GM19043 (cell line): Measurements from ENCODE around the gene TAF8.

Experiments
- ATAC-seq: cut with Tn5 transposase; IDR thresholded peaks from one replicate; pipeline ENCODE4 v1.9.1; 2021; ENCODE audit warnings: low read depth; ENCODE audit not compliant: unreplicated experiment

The TAF8 gene

DNA sequence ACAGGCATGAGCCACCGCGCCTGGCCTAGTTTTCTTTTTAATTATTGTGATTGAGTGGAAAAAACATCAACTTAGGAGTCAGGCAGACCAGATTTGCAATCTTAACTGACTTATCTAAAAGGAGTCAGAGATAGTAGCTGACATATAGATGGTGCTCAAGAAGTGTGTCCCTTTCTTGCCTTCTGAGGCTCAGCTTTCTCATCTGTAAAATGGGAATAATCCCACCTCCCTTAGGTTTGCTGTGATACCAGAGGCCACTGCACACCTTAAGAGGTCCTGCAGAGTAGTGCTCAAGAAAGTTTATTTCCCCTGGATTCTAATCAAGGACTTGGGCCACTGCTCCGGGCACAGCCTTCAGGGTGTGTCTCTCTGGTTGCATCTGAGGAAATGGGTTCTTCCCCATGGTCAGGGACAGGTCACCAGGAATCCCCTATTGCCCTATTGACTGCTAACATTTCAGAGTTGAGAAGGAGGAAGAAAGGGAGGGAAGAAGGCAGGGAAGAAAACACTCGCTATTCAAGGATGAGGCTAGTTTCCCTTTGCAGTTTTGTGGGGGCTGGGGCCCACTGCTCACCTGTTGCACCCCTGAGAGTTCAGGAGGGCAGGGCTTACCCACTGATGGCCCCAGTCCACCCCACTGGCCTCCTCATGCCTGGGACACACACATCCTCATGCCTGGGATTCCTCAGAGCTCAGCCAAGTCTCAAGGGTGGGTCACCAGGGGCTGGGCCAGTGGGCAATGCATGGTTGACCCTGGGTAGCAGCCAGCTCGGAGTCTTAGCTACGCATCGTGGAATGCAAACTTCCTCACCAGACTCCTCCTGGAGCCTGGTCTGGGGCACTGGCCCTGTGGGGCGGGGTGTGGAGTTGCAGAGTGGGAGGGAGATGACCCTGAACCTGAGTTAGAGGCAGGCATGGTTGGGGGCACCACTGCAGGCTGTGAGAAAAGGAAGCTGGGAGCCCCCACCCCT, 70.9 kb downstream of the TAF8 start:
- ATAC-seq: no peak

DNA sequence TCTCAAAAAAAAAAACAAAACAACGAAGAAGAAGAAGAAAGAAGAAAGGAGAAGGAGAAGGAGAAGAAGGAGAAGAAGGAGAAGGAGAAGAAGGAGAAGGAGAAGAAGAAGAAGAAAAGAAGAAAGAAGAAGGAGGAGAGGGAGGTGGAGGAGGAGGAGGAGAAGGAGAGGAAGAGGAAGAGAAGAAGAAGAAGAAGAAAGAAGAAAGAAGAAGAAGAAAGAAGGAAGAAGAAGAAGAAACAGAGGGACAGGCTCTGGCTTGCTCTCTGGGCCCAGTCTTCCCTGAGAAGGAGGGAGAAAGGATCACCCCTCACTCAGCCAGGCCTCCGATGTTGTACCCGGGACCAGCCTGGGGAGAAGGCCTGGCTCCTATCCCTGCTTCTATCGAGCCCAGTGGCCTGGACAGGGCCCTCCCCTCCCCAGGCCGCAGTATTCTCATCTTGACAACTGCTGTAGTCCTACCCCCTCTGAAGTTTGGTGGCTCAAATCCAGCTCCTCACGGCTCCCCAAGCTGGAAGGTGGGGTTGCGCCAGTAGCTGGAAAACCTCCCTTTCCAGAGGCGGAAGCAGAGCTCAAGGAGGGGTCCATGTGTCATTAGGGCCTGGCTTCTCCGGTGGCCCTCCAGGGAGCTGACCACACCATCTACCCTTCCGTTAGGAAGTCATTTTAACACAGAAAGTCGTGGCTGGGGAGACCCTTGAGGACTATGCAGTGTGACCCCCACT, 73.2 kb downstream of the TAF8 start:
- ATAC-seq: no peak

DNA sequence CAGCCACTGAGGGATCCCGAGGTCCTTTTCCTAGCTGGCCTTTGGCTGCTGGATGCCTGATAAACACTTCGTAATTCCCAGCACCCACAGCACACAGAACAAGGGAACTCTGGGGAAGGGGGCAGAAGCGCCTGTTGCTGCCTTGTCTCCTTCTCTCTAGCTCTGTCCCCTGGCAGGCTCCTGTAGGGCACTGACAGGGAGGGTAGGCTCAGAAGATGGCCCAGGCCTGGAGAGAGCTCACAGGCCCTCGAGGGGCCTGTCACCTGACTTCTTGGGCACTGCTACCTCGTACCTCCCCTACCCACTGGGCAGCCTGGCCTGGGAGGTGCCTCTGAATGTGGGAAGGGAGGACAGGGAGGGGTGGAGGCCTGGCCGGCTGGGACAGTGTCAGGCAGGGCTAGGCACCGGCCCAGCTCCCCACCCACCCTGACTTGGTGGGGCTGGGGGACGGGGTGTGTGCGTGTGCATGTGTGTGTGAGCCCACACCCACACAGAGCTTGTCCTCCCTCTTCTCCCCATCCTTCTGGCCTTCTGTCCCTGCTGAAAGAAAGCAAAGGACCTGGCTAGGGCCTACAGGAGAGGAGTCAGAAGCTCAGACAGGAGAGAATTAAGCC, 74.0 kb downstream of the TAF8 start:
- ATAC-seq: no peak

DNA sequence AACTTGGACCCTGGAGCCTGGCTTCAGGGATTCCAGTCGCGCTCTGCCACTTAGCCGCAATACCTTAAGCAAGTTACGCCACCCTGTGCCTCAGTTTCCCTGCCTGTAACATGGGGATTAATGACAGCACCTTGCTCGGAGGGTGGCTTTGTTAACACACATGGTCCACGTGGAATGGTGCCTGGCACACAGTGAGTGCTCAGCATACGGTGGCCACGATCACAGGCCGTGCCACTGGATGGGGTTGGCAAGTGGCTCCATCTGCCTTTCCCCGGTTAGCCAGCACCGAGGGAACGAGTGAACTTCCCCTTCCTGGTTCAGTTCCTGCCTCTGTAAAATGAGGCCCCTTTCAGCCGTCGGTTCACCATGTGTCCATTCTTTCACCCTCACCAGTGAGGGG, 74.9 kb downstream of the TAF8 start:
- ATAC-seq: no peak

DNA sequence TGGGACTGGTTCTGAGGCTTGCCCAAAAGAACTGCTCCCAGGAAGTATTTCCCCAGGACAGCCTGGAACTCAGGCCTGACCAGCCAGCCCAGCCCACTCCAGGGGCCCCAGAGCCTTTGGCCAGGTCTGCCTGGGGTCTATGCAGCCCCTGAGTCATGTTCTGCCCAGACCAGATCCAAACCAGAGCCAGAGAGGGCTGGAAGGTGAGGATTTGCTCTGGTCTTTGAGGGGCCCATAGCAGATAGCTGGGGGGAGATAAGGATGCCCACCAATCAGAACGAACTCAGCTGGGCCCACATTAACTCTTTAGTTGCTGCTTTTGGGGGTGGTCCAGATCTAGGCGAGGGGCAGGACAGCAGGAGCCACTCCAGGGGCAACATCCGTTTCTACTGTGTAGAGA, 75.3 kb downstream of the TAF8 start:
- no peak for ATAC-seq

DNA sequence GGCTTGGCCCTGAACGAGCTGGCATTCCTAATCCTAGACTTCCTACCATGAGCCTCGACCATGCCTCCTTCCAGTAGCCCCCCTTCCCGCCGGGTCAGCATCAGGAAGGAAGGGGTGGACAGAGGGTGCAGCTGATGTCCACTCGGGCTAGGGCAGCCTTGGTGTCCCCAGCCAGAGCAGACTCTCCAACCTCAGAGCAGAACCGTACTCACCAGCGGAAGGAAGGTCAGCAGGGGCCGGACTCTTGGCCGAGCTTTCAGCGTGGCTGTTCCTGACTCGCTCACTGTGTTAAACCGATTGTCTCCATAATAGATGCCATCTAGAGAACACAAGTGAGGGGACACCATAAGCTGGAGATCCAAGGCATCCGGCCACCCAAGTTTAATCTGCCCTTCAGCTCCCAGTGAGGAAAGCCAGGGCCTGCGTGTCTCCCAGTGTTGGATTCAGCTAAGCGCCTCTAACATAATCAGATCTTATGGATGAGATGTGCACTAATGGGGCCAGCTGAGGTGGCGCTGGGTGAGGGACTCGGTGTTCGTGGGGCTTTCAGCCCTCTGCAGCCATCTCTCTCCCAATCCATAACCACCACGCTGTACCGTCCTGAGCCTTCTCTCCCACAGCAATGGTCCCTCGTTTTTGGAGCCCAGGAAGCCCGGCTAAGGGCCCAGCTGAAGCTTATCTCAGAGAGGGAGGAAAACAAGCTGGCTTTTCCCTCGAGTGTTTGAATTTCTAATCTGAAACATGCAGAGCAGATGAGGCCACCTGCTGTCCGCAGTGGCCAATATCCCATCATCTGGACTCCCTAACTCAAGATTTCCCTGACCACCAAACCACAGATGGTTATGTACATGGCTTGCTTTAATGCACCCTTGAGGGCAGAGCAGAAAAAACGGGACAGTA, 78.4 kb downstream of the TAF8 start:
- ATAC-seq: no peak

DNA sequence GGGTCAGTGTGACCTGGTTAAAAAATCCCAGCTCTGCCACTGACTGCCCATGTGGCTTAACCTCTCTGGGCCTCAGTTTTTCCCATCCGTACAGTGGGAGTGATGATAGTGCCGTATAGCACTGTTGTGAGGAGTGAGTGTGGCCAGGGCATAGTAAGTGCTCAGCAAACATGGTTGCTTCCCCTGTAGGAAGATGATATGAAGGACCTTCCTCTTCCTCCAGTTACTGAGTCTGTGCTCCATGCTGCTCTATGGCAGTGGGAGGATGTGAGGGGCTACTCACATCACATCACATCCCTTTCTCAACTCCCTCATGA, 79.0 kb downstream of the TAF8 start:
- ATAC-seq: no peak

DNA sequence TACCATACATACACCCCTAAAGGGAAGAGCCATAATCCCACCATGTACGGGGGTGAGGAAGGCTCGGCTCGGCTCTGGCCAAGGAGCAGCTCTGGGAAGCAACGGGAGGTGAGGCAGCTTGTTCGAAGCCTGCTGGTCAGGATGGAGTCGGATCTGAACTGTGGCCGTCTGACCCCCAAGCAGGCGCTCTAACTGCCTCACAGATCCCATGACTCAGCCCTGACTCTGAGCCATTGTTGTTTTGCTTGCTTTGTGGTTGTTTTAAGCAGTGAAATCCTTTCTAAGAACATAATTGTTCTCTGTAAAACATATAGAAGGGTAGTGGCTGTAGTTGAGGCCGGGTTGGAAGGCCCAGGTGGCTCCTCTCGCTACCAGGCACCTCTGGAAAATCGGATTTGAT, 81.2 kb downstream of the TAF8 start:
- no peak for ATAC-seq

DNA sequence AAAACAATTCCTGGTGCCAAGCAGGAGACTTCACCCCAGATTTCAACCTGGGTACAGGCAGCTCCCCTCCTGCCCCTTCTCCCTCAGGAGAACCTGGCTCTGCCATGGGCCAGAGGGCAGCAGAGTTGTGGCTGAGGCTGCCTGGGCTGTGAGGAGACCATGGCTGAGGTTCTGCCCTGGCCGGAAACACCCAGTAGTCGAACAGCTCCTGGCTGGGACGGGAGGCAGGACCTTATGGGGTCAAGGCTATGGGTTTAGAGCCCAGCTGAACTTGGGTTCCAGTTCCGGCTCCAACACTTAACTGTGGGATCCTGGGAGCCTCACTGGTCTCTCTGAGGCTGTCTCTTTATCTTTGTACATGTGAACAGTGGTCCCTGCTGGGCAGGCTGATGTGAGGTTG, 83.6 kb downstream of the TAF8 start:
- no peak for ATAC-seq

DNA sequence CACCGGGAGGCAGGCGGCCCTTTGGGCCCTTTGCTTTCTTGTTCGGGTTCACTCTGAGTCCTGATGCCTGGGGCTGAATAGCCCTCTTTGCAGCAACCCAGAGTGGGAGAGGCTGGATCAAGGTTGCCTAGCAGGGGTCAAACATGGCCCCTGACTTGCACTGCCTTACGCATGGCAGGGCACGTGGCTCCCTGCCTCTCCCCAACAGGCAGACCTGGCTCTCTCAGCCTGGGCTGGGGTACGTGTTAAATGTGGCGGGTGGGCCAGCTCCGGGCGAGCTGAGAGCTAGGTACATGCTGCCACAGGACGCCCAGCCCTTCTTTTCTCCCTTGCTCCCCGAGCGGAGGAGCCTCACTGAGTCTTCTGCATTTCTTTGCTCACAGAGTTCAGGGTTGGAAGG, 84.8 kb downstream of the TAF8 start:
- no peak for ATAC-seq

DNA sequence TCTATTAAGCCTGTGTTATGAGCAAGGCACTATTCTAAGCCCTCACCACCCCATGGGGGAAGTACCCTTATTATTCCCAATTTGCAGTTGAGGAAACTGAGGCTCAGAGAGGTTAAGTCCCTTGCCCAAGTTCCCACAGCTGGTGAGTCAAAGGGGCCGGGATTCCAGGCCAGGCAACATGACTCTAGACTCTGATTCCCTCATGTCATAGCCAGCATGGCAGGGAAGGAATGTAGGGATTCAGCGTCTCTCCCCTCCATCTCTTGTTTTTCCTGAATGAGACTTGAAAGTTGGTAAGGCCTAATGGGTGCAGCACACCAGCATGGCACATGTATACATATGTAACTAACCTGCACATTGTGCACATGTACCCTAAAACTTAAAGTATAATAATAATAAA, 85.4 kb downstream of the TAF8 start:
- no peak for ATAC-seq

DNA sequence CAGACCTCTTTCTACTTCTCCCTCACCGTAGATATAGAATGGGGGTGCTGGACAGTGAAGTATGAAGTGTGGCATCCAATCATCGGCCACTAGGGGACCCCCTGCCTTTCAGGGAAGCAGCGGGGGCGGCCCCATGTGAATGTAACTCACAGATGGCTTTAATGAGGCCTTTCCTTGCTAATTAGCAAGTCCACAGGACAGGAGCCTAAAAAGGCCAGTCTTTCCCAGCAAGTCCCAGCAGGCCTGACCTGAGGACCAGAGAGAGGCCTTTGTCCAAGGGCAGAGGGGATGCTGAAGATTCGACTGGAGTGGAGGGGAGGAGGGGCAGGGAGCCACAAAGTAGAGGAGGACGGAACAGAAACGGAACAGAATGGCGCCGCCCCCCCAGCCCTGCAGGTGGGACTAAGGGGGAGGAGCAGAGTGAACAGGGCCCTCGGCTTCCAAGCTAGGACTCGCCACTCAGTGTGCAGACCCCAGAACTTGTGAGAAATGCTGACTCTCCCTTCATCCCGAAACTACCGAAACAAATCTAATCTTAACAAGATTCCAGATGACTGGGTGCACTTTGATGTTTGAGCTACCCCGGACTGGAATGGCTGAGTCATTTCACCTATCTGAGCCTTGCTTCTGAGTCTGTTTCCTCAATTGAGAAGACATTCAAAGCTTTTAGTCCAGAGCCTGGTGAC, 86.3 kb downstream of the TAF8 start:
- ATAC-seq: no peak
